ENCODE results near the gene ADAMTS12. TPM values are rescaled to one million over a fixed set of nuclear protein-coding genes. Genes with fewer than 3 reads are reported as not detected.
A peak's percentile ranks its signal among the peaks of the same experiment; 100 is the strongest.

The ADAMTS12 gene
- total and polyA plus RNA-seq, 10 of the 15 experiments (the other 5 are each of a cell fraction or from before 2014, with no cell fraction given) = 0.11 to 35.8 (median 20.7) TPM

DNA sequence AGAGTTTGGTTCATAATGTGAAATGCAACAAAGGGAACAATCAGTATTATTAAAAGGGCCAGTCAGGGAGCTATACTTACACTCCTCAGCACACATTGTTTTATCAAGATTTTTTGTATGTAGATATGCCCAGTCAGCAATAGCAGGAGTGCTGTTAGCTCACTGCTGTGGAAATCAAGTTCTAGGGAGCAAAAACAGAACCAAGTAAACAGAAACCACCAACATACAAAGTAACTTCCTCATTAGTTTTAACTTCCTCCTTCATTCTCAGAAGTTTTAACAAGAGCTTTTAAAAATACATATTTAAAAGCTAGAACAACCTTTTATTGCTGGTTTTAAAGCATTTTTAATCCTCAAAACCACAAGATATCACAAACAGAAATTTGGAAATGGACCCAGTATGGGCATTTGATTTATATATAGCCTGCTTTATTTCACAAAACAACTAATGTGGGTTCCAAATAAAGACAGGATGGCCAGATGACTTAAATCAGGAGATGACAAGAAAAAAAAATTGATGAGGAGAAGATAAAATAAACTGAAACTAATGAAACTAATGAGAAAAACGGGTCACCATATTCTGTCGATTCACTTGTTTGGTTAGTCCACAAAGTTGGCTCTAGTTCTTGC, 178.5 kb downstream of the ADAMTS12 start (continued):
- TF ChIP-seq POLR2AphosphoS5 (IDR thresholded peaks at IDR 0.05; ENCODE audit: low read length) (no peak), RBBP5 (conservative IDR thresholded peaks at IDR 0.05) (no peak), YY1 (IDR thresholded peaks at IDR 0.05; ENCODE audit: low read depth, low read length) (no peak)
- TF ChIP-seq, protein P1, sequence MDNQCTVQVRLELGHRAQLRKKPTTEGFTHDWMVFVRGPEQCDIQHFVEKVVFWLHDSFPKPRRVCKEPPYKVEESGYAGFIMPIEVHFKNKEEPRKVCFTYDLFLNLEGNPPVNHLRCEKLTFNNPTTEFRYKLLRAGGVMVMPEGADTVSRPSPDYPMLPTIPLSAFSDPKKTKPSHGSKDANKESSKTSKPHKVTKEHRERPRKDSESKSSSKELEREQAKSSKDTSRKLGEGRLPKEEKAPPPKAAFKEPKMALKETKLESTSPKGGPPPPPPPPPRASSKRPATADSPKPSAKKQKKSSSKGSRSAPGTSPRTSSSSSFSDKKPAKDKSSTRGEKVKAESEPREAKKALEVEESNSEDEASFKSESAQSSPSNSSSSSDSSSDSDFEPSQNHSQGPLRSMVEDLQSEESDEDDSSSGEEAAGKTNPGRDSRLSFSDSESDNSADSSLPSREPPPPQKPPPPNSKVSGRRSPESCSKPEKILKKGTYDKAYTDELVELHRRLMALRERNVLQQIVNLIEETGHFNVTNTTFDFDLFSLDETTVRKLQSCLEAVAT (IDR thresholded peaks at IDR 0.05) = no peak

DNA sequence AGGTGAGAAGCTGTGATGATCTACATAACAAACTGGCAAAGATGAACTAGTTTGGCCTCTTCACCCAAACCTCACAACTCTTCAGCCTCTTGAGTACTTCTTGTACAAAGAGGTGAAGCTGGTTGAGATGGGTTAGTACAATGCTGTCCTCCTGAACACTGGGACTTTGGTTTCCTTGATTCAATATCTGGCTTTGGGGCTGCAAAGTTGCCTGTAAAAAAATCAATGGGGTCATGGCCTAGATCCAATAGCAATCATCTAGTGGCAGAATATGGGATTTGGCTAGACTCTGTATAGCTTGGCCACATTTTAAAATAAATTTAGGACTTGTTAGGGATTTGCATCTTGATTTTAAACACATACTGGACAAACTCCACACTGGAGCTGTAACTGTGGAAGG, 179.1 kb downstream of the ADAMTS12 start:
- TF ChIP-seq, protein P2, sequence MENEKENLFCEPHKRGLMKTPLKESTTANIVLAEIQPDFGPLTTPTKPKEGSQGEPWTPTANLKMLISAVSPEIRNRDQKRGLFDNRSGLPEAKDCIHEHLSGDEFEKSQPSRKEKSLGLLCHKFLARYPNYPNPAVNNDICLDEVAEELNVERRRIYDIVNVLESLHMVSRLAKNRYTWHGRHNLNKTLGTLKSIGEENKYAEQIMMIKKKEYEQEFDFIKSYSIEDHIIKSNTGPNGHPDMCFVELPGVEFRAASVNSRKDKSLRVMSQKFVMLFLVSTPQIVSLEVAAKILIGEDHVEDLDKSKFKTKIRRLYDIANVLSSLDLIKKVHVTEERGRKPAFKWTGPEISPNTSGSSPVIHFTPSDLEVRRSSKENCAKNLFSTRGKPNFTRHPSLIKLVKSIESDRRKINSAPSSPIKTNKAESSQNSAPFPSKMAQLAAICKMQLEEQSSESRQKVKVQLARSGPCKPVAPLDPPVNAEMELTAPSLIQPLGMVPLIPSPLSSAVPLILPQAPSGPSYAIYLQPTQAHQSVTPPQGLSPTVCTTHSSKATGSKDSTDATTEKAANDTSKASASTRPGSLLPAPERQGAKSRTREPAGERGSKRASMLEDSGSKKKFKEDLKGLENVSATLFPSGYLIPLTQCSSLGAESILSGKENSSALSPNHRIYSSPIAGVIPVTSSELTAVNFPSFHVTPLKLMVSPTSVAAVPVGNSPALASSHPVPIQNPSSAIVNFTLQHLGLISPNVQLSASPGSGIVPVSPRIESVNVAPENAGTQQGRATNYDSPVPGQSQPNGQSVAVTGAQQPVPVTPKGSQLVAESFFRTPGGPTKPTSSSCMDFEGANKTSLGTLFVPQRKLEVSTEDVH (IDR thresholded peaks at IDR 0.05; ENCODE audit: low read depth, partially characterized antibody) = no peak
- TF ChIP-seq, protein P3, sequence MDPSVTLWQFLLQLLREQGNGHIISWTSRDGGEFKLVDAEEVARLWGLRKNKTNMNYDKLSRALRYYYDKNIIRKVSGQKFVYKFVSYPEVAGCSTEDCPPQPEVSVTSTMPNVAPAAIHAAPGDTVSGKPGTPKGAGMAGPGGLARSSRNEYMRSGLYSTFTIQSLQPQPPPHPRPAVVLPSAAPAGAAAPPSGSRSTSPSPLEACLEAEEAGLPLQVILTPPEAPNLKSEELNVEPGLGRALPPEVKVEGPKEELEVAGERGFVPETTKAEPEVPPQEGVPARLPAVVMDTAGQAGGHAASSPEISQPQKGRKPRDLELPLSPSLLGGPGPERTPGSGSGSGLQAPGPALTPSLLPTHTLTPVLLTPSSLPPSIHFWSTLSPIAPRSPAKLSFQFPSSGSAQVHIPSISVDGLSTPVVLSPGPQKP (IDR thresholded peaks at IDR 0.05; ENCODE audit: low read depth, low read length) = no peak
- TF ChIP-seq FOS (IDR thresholded peaks at IDR 0.05; ENCODE audit: borderline replicate concordance, extremely low read depth, insufficient read length) = no peak
- TF ChIP-seq PML (IDR thresholded peaks at IDR 0.05; ENCODE audit: low read length) = no peak
- TF ChIP-seq, protein P4, sequence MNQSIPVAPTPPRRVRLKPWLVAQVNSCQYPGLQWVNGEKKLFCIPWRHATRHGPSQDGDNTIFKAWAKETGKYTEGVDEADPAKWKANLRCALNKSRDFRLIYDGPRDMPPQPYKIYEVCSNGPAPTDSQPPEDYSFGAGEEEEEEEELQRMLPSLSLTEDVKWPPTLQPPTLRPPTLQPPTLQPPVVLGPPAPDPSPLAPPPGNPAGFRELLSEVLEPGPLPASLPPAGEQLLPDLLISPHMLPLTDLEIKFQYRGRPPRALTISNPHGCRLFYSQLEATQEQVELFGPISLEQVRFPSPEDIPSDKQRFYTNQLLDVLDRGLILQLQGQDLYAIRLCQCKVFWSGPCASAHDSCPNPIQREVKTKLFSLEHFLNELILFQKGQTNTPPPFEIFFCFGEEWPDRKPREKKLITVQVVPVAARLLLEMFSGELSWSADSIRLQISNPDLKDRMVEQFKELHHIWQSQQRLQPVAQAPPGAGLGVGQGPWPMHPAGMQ (IDR thresholded peaks at IDR 0.05; ENCODE audit: borderline replicate concordance) = no peak
- TF ChIP-seq GABPA (IDR thresholded peaks at IDR 0.05; ENCODE audit: low read depth) = no peak
- BruUV-seq (replicated peaks) = no TSS peak
- FAIRE-seq (no peak), ATAC-seq (no peak), DNase-seq (ENCODE audit: low read depth, low spot score) (no peak)
- H3K9me3 ChIP-seq (replicated peaks; ENCODE audit: control insufficient read depth, insufficient read depth, low read length) = peaks cover 2% of the 10 kb centered on the region; the same call in 2 of the 3 replicates
- CTCF ChIA-PET = interaction anchor here (0.9 to 1.1 kb wide), 2 partner anchors 37 to 222 kb away, joined by 3 to 4 read pairs; no protein-coding TSS in a partner anchor
- H3K4me2 ChIP-seq (ENCODE audit: control insufficient read depth, insufficient read depth) = no peak overlapping the region
- no peaks in the 10 kb centered on the region for H3K27me3 ChIP-seq (replicated peaks in 1 of 2; ENCODE audit: control insufficient read depth in 2 of 2, insufficient read depth in 2 of 2, low read length in 1 of 2)
- no peak overlapping the region; the same call in 1 of the 2 replicates for H2AFZ ChIP-seq (ENCODE audit: control insufficient read depth, low read depth, low read length)
- peaks cover 12% of the 10 kb centered on the region; the same call in 1 of the 2 replicates for H3K4me1 ChIP-seq (ENCODE audit: control insufficient read depth, insufficient read depth, low read length)
- H3K36me3 ChIP-seq (ENCODE audit: control insufficient read depth in 2 of 2, insufficient read depth in 2 of 2, low read length in 1 of 2) = no peaks in the 10 kb centered on the region
- H3K4me3 ChIP-seq = no peak overlapping the region
- in situ Hi-C loops (cut with MboI) = no loop called here
- H3K27ac ChIP-seq (ENCODE audit: control insufficient read depth, insufficient read depth) = peak overlapping the region; percentile 38
- intact Hi-C loops (cut with micrococcal nuclease; ENCODE audit: unreplicated experiment) = no loop called here
- SMC1A ChIA-PET (ENCODE audit: uncharacterized antibody, unreplicated experiment) = interaction anchor here (0.9 to 1.6 kb wide), 7 partner anchors 15 to 222 kb away, joined by 3 to 9 read pairs (median 4); no protein-coding TSS in a partner anchor
- H3K79me2 ChIP-seq (ENCODE audit: control insufficient read depth, insufficient read depth, low read length) = no peaks in the 10 kb centered on the region
- no peak overlapping the region for H3K9ac ChIP-seq (ENCODE audit: control insufficient read depth, insufficient read depth, low read length)
- RAD21 ChIA-PET (ENCODE audit: unreplicated experiment) = interaction anchor here (1.0 to 1.4 kb wide), 3 partner anchors 36 to 222 kb away, joined by 3 to 7 read pairs (median 4); no protein-coding TSS in a partner anchor
- POLR2A ChIA-PET = no interaction called here
- no peaks in the 10 kb centered on the region for H4K20me1 ChIP-seq (ENCODE audit: control insufficient read depth, insufficient read depth)
